Left ventricle myocardium inferior (tissue), 1 donor: ENCODE data around the gene CDKL5. TPM values are rescaled to one million over a fixed set of nuclear protein-coding genes. Genes with fewer than 3 reads are reported as not detected.
A peak's percentile ranks its signal among the peaks of the same experiment; 100 is the strongest.

Experiments
- DNase-seq: peaks from one replicate; pipeline ENCODE4 v3.0.0-alpha.2; 2020
- H3K27ac ChIP-seq: fragments of 200-600 bp; replicated peaks from 2 replicates; pipeline ENCODE4 v1.8.0; 2021
- H3K27me3 ChIP-seq: fragments of 200-600 bp; 2 replicates; pipeline ENCODE4 v1.8.0; 2021; ENCODE audit warnings: low read depth
- H3K36me3 ChIP-seq: fragments of 200-600 bp; 2 replicates; pipeline ENCODE4 v1.8.0; 2021
- H3K4me1 ChIP-seq: fragments of 200-600 bp; 2 replicates; pipeline ENCODE4 v1.8.0; 2021
- H3K4me3 ChIP-seq: fragments of 200-600 bp; 2 replicates; pipeline ENCODE4 v1.8.0; 2021; ENCODE audit warnings: mild to moderate bottlenecking, moderate library complexity
- H3K9me3 ChIP-seq: fragments of 200-600 bp; replicated peaks from 2 replicates; pipeline ENCODE4 v1.8.0; 2021
- CTCF ChIP-seq: fragments of 200-600 bp; IDR thresholded peaks from 2 replicates; pipeline ENCODE4 v1.8.0; 2021; ENCODE audit warnings: antibody characterized with exemption, mild to moderate bottlenecking, borderline replicate concordance
- intact Hi-C: fragments of 100-400 bp; cut with micrococcal nuclease; formaldehyde crosslinking; loops from one replicate; pipeline ENCODE4 v1.11.0; 2022
- total RNA-seq: library from RNA; stranded (reverse); fragmentation: NEBNext Ultra II Directional; extraction: Animal tissue kit (Norgen Biotek cat#: 25700); gene quantifications from one replicate; pipeline ENCODE4 v1.2.1, GENCODE V29; 2021
- donor health status: DM: no; HTN: yes; CAD: no; lungs with severe emphysema.

Gene CDKL5
- total RNA-seq, 1 donor from 2014 or later, result 9.3 TPM

GRCh38 chrX:18566748-18567147 is 141.3 kb downstream of the CDKL5 start:
- Histone ChIP-seq H3K27me3 (no peaks in the 10 kb centered on the region), H3K9me3 (no peaks in the 10 kb centered on the region), H3K27ac (no peak overlapping the region), H3K4me1 (no peaks in the 10 kb centered on the region), H3K4me3 (no peak overlapping the region), H3K36me3 (no peaks in the 10 kb centered on the region)
- no peak for DNase-seq
- no peak for TF ChIP-seq CTCF
- intact Hi-C loops, result no loop called here

GRCh38 chrX:18573556-18573955 is 148.1 kb downstream of the CDKL5 start:
- intact Hi-C loops, result no loop called here

GRCh38 chrX:18574591-18574990 is 149.2 kb downstream of the CDKL5 start:
- Histone ChIP-seq H3K36me3 (no peaks in the 10 kb centered on the region), H3K4me1 (peaks cover 10% of the 10 kb centered on the region), H3K9me3 (no peaks in the 10 kb centered on the region), H3K4me3 (no peak overlapping the region), H3K27ac (peak overlapping the region; percentile 60), H3K27me3 (no peaks in the 10 kb centered on the region)
- DNase-seq, result peak; percentile 22
- intact Hi-C loops, result no loop called here
- TF ChIP-seq CTCF, result no peak

More at GRCh38 chrX:18573556-18573955, 148.1 kb downstream of the CDKL5 start:
- Histone ChIP-seq H3K27ac (peak overlapping the region; percentile 60), H3K27me3 (no peaks in the 10 kb centered on the region), H3K4me3 (no peak overlapping the region), H3K9me3 (no peaks in the 10 kb centered on the region), H3K4me1 (peaks cover 10% of the 10 kb centered on the region), H3K36me3 (no peaks in the 10 kb centered on the region)
- no peak for DNase-seq
- TF ChIP-seq CTCF, result no peak

GRCh38 chrX:18575744-18576143 is 150.3 kb downstream of the CDKL5 start:
- TF ChIP-seq CTCF, result no peak
- no peak overlapping the region for H3K27ac ChIP-seq
- H3K9me3 ChIP-seq, result no peaks in the 10 kb centered on the region
- no peak overlapping the region for H3K4me3 ChIP-seq
- H3K27me3 ChIP-seq, result no peaks in the 10 kb centered on the region
- peaks cover 10% of the 10 kb centered on the region for H3K4me1 ChIP-seq
- intact Hi-C loops, result no loop called here
- no peak for DNase-seq
- peaks cover 4% of the 10 kb centered on the region for H3K36me3 ChIP-seq

- intact Hi-C loops, result no loop called here
- peak overlapping the region; percentile 44 for H3K27ac ChIP-seq
These were observed 152.0 kb downstream of the CDKL5 start for GRCh38 chrX:18577400-18577799.

More at GRCh38 chrX:18577400-18577799, 152.0 kb downstream of the CDKL5 start:
- Histone ChIP-seq H3K36me3 (peaks cover 4% of the 10 kb centered on the region), H3K27me3 (no peaks in the 10 kb centered on the region), H3K4me1 (peaks cover 10% of the 10 kb centered on the region), H3K4me3 (no peak overlapping the region), H3K9me3 (no peaks in the 10 kb centered on the region)
- no peak for TF ChIP-seq CTCF
- DNase-seq, result no peak
